EL (cell line): Measurements from ENCODE around the gene BBS9.
"Not testable (repeated sequence)": the region's sequence is repeated elsewhere in the genome, so short reads cannot be mapped to it uniquely, and the experiment has no call there.

Experiments
- DNase-seq: peaks from one replicate; pipeline ENCODE4 v3.0.0-alpha.2; 2016

Gene BBS9

GRCh38 chr7:33503736-33504135 is 374.4 kb downstream of the BBS9 start:
- no peak for DNase-seq

GRCh38 chr7:33504266-33504665 is 374.9 kb downstream of the BBS9 start:
- no peak for DNase-seq

- DNase-seq = no peak
Measured at GRCh38 chr7:33509206-33509605, 379.8 kb downstream of the BBS9 start.

- no peak for DNase-seq
Measured at GRCh38 chr7:33511778-33512177, 382.4 kb downstream of the BBS9 start.

GRCh38 chr7:33516568-33516967 is 387.2 kb downstream of the BBS9 start:
- DNase-seq = no peak

- no peak for DNase-seq
Measured at GRCh38 chr7:33517191-33517590, 387.8 kb downstream of the BBS9 start.

GRCh38 chr7:33527008-33527407 is 397.6 kb downstream of the BBS9 start:
- not testable (repeated sequence) for DNase-seq

GRCh38 chr7:33527613-33528012 is 398.2 kb downstream of the BBS9 start:
- DNase-seq = not testable (repeated sequence)

GRCh38 chr7:33529070-33529469 is 399.7 kb downstream of the BBS9 start:
- DNase-seq = no peak

- DNase-seq = no peak
Measured at GRCh38 chr7:33530664-33531063, 401.3 kb downstream of the BBS9 start.

- DNase-seq = no peak
Measured at GRCh38 chr7:33531888-33532287, 402.5 kb downstream of the BBS9 start.

GRCh38 chr7:33534833-33535232 is 405.5 kb downstream of the BBS9 start:
- peak; percentile 33 for DNase-seq

- no peak for DNase-seq
Measured at GRCh38 chr7:33535989-33536388, 406.6 kb downstream of the BBS9 start.

- DNase-seq = no peak
Measured at GRCh38 chr7:33536398-33537103, 407.2 kb downstream of the BBS9 start.

- DNase-seq = no peak
Measured at GRCh38 chr7:33537104-33537477, 407.7 kb downstream of the BBS9 start.

- no peak for DNase-seq
Measured at GRCh38 chr7:33539198-33539597, 409.8 kb downstream of the BBS9 start.

GRCh38 chr7:33539659-33540400 is 410.5 kb downstream of the BBS9 start:
- no peak for DNase-seq

- no peak for DNase-seq
Measured at GRCh38 chr7:33547880-33548279, 418.5 kb downstream of the BBS9 start.

- no peak for DNase-seq
Measured at GRCh38 chr7:33550363-33550762, 421.0 kb downstream of the BBS9 start.

GRCh38 chr7:33550979-33551378 is 421.6 kb downstream of the BBS9 start:
- no peak for DNase-seq

- no peak for DNase-seq
Measured at GRCh38 chr7:33554046-33554445, 424.7 kb downstream of the BBS9 start.

- no peak for DNase-seq
Measured at GRCh38 chr7:33554576-33554975, 425.2 kb downstream of the BBS9 start.

- DNase-seq = no peak
Measured at GRCh38 chr7:33556472-33556871, 427.1 kb downstream of the BBS9 start.

- no peak for DNase-seq
Measured at GRCh38 chr7:33558549-33559323, 429.4 kb downstream of the BBS9 start.
